ENCODE data around the gene NUB1.

The NUB1 gene

GRCh38 chr7:151381348-151382078, 39.9 kb downstream of the NUB1 start:
- Mint-ChIP-seq H3K9me3 (no peaks in the 10 kb centered on the region), H3K4me3 (no peak overlapping the region), H3K4me1 (ENCODE audit: low read depth) (peaks cover 10% of the 10 kb centered on the region), H3K36me3 (ENCODE audit: low read depth) (peaks cover 20% of the 10 kb centered on the region), H3K27ac (no peak overlapping the region), H3K27me3 (peaks cover 24% of the 10 kb centered on the region)
- peak; percentile 55 for DNase-seq

GRCh38 chr7:151382079-151382885, 40.7 kb downstream of the NUB1 start:
- Mint-ChIP-seq H3K9me3 (no peaks in the 10 kb centered on the region), H3K36me3 (ENCODE audit: low read depth) (peaks cover 13% of the 10 kb centered on the region), H3K4me1 (ENCODE audit: low read depth) (peaks cover 10% of the 10 kb centered on the region), H3K27me3 (peaks cover 24% of the 10 kb centered on the region), H3K4me3 (peak overlapping the region; percentile 66), H3K27ac (no peak overlapping the region)
- peak; percentile 46 for DNase-seq

- no peak overlapping the region for H3K27ac Mint-ChIP-seq
- H3K36me3 Mint-ChIP-seq (ENCODE audit: low read depth), result peaks cover under 1% of the 10 kb centered on the region
- no peak for DNase-seq
- peaks cover 10% of the 10 kb centered on the region for H3K4me1 Mint-ChIP-seq (ENCODE audit: low read depth)
- no peaks in the 10 kb centered on the region for H3K9me3 Mint-ChIP-seq
- H3K4me3 Mint-ChIP-seq, result no peak overlapping the region
- peaks cover 24% of the 10 kb centered on the region for H3K27me3 Mint-ChIP-seq
Measured at GRCh38 chr7:151383638-151384351, 42.2 kb downstream of the NUB1 start.

GRCh38 chr7:151384352-151384697, 42.7 kb downstream of the NUB1 start:
- Mint-ChIP-seq H3K4me3 (no peak overlapping the region), H3K36me3 (ENCODE audit: low read depth) (no peaks in the 10 kb centered on the region), H3K27me3 (peaks cover 24% of the 10 kb centered on the region), H3K27ac (no peak overlapping the region), H3K9me3 (no peaks in the 10 kb centered on the region), H3K4me1 (ENCODE audit: low read depth) (peaks cover 10% of the 10 kb centered on the region)
- no peak for DNase-seq

- H3K9me3 Mint-ChIP-seq, result no peaks in the 10 kb centered on the region
- peaks cover 24% of the 10 kb centered on the region for H3K27me3 Mint-ChIP-seq
- peaks cover 10% of the 10 kb centered on the region for H3K4me1 Mint-ChIP-seq (ENCODE audit: low read depth)
- H3K4me3 Mint-ChIP-seq, result no peak overlapping the region
- H3K27ac Mint-ChIP-seq, result no peak overlapping the region
- no peaks in the 10 kb centered on the region for H3K36me3 Mint-ChIP-seq (ENCODE audit: low read depth)
- no peak for DNase-seq
Measured at GRCh38 chr7:151384776-151385625, 43.4 kb downstream of the NUB1 start.

- H3K36me3 Mint-ChIP-seq (ENCODE audit: low read depth), result no peaks in the 10 kb centered on the region
- no peak for DNase-seq
- peaks cover 9% of the 10 kb centered on the region for H3K4me1 Mint-ChIP-seq (ENCODE audit: low read depth)
- H3K4me3 Mint-ChIP-seq, result no peak overlapping the region
- H3K27ac Mint-ChIP-seq, result no peak overlapping the region
- H3K9me3 Mint-ChIP-seq, result no peaks in the 10 kb centered on the region
- H3K27me3 Mint-ChIP-seq, result peaks cover 23% of the 10 kb centered on the region
Measured at GRCh38 chr7:151385626-151386300, 44.2 kb downstream of the NUB1 start.

GRCh38 chr7:151386301-151387160, 44.9 kb downstream of the NUB1 start:
- Mint-ChIP-seq H3K36me3 (ENCODE audit: low read depth) (no peaks in the 10 kb centered on the region), H3K4me1 (ENCODE audit: low read depth) (peaks cover 6% of the 10 kb centered on the region)
- DNase-seq, result no peak

GRCh38 chr7:151387161-151388006, 45.8 kb downstream of the NUB1 start:
- no peak for DNase-seq
- H3K9me3 Mint-ChIP-seq, result no peaks in the 10 kb centered on the region
- no peaks in the 10 kb centered on the region for H3K36me3 Mint-ChIP-seq (ENCODE audit: low read depth)
- H3K4me3 Mint-ChIP-seq, result no peak overlapping the region
- peaks cover 17% of the 10 kb centered on the region for H3K27me3 Mint-ChIP-seq
- H3K27ac Mint-ChIP-seq, result no peak overlapping the region
- peaks cover 2% of the 10 kb centered on the region for H3K4me1 Mint-ChIP-seq (ENCODE audit: low read depth)

More at GRCh38 chr7:151386301-151387160, 44.9 kb downstream of the NUB1 start:
- Mint-ChIP-seq H3K9me3 (no peaks in the 10 kb centered on the region), H3K27ac (no peak overlapping the region), H3K4me3 (no peak overlapping the region), H3K27me3 (peaks cover 21% of the 10 kb centered on the region)

GRCh38 chr7:151388007-151388297, 46.3 kb downstream of the NUB1 start:
- DNase-seq, result no peak
- Mint-ChIP-seq H3K27me3 (peaks cover 11% of the 10 kb centered on the region), H3K36me3 (ENCODE audit: low read depth) (no peaks in the 10 kb centered on the region), H3K27ac (no peak overlapping the region), H3K4me3 (no peak overlapping the region), H3K9me3 (no peaks in the 10 kb centered on the region), H3K4me1 (ENCODE audit: low read depth) (no peaks in the 10 kb centered on the region)

- Mint-ChIP-seq H3K36me3 (ENCODE audit: low read depth) (no peaks in the 10 kb centered on the region), H3K4me1 (ENCODE audit: low read depth) (no peaks in the 10 kb centered on the region), H3K27me3 (peaks cover 10% of the 10 kb centered on the region), H3K27ac (no peak overlapping the region), H3K9me3 (no peaks in the 10 kb centered on the region), H3K4me3 (no peak overlapping the region)
- DNase-seq, result no peak
Measured at GRCh38 chr7:151388430-151388829, 46.8 kb downstream of the NUB1 start.

GRCh38 chr7:151389096-151389767, 47.6 kb downstream of the NUB1 start:
- no peak overlapping the region for H3K27ac Mint-ChIP-seq
- no peaks in the 10 kb centered on the region for H3K9me3 Mint-ChIP-seq
- DNase-seq, result no peak
- H3K4me3 Mint-ChIP-seq, result no peak overlapping the region
- H3K4me1 Mint-ChIP-seq (ENCODE audit: low read depth), result no peaks in the 10 kb centered on the region
- H3K36me3 Mint-ChIP-seq (ENCODE audit: low read depth), result no peaks in the 10 kb centered on the region
- peaks cover 3% of the 10 kb centered on the region for H3K27me3 Mint-ChIP-seq
